ENCODE measurements around the gene ABCC10.
"Not testable (repeated sequence)": the region's sequence is repeated elsewhere in the genome, so short reads cannot be mapped to it uniquely, and the experiment has no call there.

Gene ABCC10

DNA sequence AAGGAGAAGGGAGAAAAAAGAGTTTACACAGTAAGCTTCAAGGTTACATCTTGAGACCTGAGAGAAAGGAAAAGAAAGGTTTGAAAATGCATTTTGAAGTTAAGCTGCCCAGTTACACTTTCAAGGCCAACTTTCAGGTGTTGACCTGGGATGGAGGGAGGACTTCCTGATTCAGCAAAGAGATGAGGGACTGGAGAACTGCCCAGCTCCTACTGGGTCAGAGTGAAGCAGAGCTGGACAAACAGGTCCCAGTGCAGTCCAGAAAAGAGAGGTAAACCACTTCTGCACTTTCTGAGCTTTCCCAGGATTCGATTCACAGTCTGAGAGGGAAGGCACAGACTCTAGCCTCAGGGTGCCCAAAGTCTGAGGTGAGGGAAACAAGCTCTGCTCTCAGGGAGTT, 44.1 kb downstream of the ABCC10 start:
- DNase-seq: no peak

DNA sequence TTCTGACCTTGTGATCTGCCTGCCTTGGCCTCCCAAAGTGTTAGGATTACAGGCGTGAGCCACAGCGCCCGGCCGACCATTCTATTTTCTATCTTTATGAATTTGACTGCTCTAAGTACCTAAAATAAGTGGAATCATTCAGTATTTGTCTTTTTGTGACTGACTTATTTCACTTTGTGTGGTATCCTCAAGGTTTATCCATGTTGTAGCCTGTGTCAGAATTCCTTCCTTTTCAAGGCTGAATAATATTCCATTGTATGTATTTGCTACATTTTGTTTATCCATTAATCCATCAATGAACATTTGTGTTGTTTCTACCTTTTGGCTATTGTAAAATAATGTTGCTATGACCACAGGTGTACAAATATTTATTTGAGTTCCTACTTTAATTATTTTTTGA, 45.2 kb downstream of the ABCC10 start:
- no peak for DNase-seq

- DNase-seq: no peak
These were observed 48.2 kb downstream of the ABCC10 start for GRCh38 chr6:43475516-43475915.

- DNase-seq: no peak
These were observed 49.4 kb downstream of the ABCC10 start for GRCh38 chr6:43476746-43477145.

GRCh38 chr6:43477235-43478007, 50.1 kb downstream of the ABCC10 start, which contains the start of gene TJAP1:
Gene TJAP1 (plus strand): TSS chr6:43477570. CDS start chr6:43499002, 21,432 bp downstream.
- peak; percentile 98 for DNase-seq

DNA sequence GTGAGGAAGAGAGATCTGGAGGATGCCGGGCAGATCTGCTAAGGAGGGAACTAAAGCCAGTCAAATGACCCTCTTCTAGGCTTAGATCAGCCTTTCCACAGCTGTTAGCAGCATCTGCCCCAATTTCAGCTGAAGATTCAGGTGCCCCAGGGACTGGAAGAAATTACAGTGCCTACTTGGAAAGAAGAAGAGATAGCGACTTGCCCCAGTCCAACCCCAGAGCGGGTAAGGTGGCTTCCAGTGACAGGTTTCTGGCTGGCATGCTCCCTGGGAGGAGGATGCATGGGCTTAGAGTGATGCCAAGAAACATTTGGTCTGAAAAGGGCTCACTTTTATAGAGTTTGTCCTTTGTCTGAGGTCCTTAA, 50.6 kb downstream of the ABCC10 start:
- DNase-seq: no peak

DNA sequence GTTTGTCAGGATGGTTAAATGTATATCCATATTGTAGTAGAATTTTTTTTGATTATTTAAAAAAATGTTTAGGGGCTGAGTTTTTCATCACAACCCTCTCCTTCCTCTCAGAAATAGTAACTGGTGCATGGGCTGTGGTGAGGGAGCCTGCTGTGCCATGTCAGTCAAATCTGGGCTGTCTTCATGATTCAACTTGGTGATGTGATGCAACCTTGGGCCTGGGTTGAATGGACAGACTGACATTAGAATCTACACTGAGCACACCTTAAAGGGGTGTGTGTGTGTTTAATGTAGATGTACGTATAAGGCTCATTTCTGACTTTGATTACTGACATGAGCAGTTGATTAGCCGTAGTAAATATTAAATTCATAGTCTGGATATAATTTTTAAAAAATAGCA, 53.7 kb downstream of the ABCC10 start:
- no peak for DNase-seq

DNA sequence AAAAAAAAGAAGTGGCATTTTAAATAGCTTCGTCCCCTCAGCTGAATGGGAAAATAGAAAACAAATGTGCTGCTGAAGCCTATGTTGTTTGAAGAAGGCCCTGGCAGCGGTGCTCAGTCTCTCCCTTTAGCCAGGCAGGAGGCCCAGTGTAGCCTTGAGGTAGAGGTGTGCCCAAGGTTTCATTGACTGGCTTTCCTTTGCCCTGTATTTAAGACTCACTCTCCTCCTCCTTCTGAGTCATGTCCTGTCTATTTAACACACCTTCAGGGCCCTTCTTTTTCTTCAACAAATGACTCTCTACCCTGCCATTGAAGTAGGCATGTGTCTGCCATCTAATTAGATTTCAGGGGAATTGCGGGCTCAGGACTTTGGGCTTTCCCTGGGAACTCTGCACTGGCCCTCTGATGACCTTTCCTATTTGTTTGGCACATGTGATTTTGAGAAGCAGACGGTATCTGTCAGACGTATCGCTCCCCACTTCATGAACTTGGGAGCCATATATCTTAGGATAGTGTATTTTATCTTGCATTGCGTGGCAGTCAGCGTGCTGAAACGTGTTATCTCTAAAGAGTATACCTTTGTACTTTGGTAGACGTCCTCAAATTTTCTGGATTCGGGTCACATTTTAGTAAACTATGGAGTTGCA, 54.4 kb downstream of the ABCC10 start:
- no peak for DNase-seq

GRCh38 chr6:43488667-43489276, 61.4 kb downstream of the ABCC10 start:
- no peak for DNase-seq

- DNase-seq: no peak
These were observed 62.1 kb downstream of the ABCC10 start for GRCh38 chr6:43489277-43490072.

- DNase-seq: no peak
These were observed 63.2 kb downstream of the ABCC10 start for GRCh38 chr6:43490523-43490939.

DNA sequence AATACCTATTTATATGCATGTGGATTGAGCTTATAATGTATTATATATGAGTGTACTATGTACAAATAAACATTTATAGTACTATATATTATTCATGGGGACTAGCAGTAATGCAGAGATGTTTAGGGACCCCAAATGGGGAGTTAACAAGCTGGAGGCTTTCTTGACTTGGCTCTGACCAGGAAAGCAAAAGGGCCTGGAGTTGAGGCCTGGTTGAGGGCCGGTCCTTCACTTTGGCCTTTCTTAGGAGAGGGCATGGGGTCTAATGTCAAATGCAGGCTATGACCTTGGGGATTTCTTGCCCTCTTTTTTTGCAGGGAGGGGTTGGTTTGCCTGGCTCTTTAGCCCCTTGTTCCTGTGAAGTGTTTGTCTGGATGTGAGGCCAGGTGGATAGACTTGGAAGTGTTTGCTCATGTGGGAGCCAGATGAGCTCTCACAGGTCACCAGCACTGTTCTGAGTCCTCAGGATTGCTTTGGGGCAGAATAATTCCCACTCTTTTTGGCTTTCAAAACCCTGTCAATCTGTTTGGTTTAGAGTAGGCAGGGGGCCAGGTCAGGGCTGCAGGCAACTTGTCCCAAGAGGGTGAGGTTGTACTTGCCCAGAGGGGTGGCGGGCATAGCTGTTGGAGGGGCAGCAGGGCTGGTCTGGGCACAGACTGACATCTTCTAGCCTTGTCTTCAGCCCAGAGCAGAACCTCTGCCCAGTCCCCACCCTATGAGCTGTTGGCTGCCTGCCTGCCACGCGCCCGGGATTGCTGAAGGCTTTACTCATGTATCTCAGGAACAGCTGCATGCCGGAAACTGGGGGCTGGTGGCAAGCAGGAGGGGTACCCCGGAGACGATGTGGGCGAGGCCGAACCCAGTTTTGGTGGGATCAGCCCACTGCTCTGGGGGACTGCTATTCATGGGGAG, 64.7 kb downstream of the ABCC10 start:
- no peak for DNase-seq

DNA sequence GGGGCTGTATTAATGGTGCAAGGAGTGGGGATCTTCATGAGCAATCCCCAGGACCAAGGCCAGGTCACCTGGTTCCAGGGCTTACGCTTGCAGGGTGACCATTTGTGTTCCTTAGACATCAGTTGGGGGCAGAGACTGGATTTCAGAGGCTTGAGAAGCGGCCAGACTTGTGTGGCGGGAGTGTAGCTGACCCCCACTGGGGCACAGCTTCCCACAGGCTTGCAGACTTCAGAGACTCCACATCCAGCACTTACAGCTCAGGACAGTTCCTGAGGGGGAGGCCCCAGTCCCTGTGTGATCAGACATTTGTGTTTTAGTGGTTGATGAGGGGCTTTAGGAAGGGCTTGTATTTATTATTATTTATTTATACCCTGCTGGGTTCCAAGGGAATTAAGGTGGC, 65.3 kb downstream of the ABCC10 start:
- no peak for DNase-seq

DNA sequence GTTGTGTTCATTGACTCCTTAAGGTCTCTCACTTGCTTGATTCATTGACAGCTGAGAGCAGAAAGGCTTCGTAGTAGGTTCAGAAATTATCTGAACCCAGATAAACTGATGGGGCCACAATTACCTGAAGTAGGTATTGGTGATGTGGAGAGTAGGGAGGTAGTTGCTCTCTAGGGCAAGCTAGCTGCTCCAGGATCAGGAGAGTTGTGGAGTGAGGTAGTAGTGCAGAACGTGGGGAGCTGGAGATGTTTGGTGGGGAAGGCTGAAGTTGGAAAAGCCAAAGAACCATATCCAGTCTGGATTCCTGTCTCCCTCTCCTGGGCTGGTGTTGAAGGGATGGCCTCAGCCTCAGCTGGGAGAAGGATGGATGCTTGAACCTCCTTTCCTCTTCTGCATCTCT, 65.9 kb downstream of the ABCC10 start:
- DNase-seq: no peak

DNA sequence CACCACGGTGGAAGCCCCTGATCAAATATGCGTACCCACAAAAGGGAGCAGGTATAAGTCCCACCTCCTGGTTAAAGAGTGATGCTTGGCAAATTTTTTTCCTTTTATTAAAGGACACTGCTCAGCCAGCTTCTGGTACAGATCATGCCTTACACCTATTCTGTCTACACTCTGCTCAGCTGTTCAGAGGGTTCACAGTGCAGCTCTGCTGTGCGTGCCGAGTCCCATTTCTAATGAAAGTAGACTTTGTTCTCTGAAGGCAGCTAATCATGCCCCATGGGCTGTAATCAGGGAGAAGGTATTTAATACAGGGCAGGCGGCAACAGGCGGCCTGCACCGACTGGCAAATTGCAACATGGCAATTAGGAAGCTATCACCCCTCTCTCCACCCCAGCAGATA, 66.5 kb downstream of the ABCC10 start:
- DNase-seq: no peak

DNA sequence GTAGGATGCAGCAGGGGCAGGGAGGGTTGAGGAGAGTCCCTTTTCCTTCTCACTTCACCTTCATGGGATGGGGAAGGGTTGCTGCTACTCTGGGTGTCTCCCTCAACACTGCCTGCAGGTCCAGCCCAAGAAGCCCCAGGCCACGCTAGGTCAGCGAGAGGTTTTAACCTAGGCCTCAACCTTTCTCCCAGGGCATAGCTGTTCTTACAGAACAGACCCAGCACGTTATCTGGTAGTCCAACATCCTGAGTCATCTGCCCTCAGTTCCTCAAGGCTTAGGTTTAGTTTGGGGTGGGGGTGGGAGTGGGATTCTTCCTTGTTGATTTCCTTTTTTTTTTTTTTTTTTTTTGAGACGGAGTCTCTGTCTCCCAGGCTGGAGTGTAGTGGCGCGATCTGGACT, 67.0 kb downstream of the ABCC10 start:
- DNase-seq: no peak

DNA sequence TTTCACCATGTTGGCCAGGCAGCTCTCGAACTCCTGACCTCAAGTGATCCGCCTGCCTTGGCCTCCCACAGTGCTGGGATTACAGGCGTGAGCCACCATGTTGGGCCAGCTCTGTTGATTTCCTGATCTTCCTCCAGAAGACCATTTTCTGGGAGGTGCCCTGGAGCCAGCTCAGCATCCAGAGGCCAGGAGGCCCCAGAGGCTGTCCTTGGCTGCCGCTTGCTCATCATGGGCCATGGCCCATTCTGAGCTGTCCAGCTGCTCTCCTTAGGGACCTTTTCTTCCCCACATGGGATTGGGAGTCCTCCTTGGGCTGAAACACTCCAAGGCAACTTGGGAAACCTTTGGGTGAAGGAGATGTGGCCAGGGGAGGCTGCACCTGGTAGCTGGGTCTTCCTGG, 67.4 kb downstream of the ABCC10 start:
- DNase-seq: no peak

DNA sequence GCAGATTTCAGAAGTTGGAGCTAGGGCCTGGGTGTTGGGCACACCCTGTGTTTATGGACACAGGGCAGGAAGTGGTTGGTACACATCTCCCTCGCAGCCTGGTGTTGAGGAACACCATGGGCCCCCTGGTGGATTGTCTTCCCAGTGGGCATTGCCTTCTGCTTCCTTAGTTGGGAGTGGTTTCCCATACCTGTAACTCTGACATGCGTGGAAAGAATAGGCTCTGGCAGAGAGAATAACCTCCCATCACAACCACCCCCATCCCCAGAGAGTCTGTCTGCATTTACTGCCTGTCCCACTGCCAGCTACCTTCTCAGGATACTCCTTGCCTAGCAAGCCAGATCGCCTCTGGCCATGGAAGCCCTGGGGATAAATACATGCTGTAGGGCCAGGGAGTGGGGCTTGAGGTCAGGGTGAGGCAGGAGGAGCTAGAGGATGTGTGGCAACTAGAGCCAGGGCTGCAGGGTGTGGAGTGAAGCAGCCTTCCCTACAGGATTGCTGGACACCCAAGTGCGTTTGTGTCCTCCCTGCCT, 68.1 kb downstream of the ABCC10 start:
- DNase-seq: no peak

GRCh38 chr6:43496370-43497128, 69.2 kb downstream of the ABCC10 start:
- DNase-seq: no peak

GRCh38 chr6:43497129-43497396, 69.7 kb downstream of the ABCC10 start:
- no peak for DNase-seq

DNA sequence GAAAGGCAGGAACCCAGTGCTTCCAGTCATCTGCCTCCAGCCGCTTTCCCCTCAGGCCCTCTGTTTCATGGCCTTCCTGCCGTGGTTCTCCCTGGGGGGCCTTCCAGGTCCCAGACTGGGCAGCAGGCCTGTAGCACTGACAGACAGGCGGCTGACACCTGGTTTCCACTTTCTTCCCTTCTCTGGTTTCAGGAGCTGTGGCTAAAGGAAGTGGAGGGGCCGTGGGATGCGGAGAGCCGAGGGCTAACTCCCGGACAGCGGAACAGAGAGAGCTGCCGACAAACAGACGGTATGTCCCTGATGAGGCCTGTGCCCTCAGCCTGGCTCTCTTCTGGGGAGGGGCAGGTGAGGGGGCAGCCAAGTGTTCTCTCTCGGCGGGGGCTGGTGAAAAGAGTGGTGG, 70.3 kb downstream of the ABCC10 start:
- no peak for DNase-seq

- not testable (repeated sequence) for DNase-seq
These were observed 71.0 kb downstream of the ABCC10 start for GRCh38 chr6:43498291-43498690.
